Measurements from ENCODE around the gene NCAM1. TPM values are rescaled to one million over a fixed set of nuclear protein-coding genes. Genes with fewer than 3 reads are reported as not detected.

NCAM1 gene
- total RNA-seq, 1 experiment from 2014 or later = 0.22 TPM

DNA sequence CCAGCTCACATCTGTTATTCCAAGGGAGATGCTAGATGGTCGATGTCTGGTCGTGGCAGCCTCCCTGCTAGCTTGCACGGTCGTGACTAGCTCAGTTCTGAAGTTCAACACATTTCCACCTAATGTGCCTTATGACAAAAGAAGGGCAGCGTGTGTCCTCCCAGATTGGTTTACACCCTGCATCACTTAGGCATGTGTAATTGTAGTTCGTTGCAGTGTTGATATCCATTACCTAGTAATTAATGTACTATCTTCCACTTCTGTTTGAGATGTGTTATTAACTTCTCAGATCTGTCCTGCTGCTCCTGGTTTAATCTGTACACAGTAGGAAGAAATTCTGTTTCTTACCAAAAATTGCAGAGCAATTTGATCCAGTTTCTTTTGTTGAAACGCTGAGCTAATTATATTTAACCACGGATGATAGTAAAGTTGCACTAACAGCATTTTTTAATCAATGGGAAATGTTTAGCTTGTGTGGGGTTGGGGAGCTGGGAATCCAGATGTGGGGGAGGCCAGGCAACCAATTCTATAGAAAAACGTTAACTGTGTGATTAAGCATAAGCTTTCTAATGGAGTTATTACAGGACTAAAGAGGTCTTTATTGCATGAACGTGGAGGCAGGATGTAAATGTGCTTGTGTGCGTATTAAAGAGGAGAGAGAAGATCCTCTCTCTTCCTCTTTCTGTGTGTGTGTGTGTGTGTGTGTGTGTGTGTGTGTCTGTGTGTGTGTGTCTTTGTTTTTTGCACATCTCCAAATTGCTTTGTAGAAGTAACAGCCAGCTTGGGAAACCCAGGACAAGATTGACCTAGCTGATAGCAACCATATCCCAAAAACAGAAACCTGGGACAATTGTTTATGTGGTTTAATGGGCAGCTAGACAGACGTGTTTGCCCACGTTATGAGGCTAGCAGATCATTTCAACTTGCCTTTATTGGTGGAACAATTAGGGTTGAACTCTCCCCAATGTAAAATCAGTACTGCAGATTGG, 207.4 kb downstream of the NCAM1 start:
- H3K27ac ChIP-seq (ENCODE audit: low read depth, low read length) = no peak overlapping the region
- RAD21 ChIA-PET (ENCODE audit: low non-redundant PET in 1 of 2, low total read pairs in 2 of 2, uncharacterized antibody in 2 of 2, unreplicated experiment in 2 of 2) = no interaction called here
- H2AFZ ChIP-seq (ENCODE audit: low read depth, low read length, poor library complexity, severe bottlenecking) = no peak overlapping the region
- DNase-seq (ENCODE audit: low read depth, low spot score) (no peak), ATAC-seq (no peak)
- no peaks in the 10 kb centered on the region for H3K4me1 ChIP-seq (ENCODE audit: control insufficient read depth in 1 of 2, insufficient read depth in 2 of 2, low read length in 2 of 2)
- CTCF ChIA-PET = interaction anchor here (0.7 kb wide), 1 partner anchor 146 kb away, joined by 3 read pairs; the partner anchor contains the start of gene TTC12
- H3K9me3 ChIP-seq (ENCODE audit: control insufficient read depth in 1 of 2, insufficient read depth in 1 of 2, low read depth in 1 of 2, low read length in 2 of 2) = no peaks in the 10 kb centered on the region
- BruUV-seq (replicated peaks) = no TSS peak
- no peaks in the 10 kb centered on the region for H3K79me2 ChIP-seq (ENCODE audit: insufficient read depth, low read length)
- TF ChIP-seq POLR2A (IDR thresholded peaks at IDR 0.05; ENCODE audit: borderline replicate concordance, extremely low read depth, insufficient read depth, insufficient read length) (no peak), CBX3 (IDR thresholded peaks at IDR 0.05; ENCODE audit: low read depth) (no peak)
- POLR2A ChIA-PET = no interaction called here
- intact Hi-C loops (cut with micrococcal nuclease) = no loop called here
- no peaks in the 10 kb centered on the region for H3K36me3 ChIP-seq (ENCODE audit: control insufficient read depth in 1 of 2, insufficient read depth in 2 of 2, low read length in 2 of 2)
- H3K9me2 ChIP-seq (ENCODE audit: insufficient read depth) = no peaks in the 10 kb centered on the region
- no peak overlapping the region for H3K4me2 ChIP-seq (ENCODE audit: low read length)
- no peak overlapping the region for H3K4me3 ChIP-seq (replicated peaks in 1 of 2; ENCODE audit: low read depth in 1 of 2, low read length in 2 of 2)
- H4K20me1 ChIP-seq (ENCODE audit: insufficient read depth) = no peaks in the 10 kb centered on the region
- H3K9ac ChIP-seq (ENCODE audit: low read length) = no peak overlapping the region
- peaks cover 48% of the 10 kb centered on the region for H3K27me3 ChIP-seq (ENCODE audit: insufficient read depth, low read length)

DNA sequence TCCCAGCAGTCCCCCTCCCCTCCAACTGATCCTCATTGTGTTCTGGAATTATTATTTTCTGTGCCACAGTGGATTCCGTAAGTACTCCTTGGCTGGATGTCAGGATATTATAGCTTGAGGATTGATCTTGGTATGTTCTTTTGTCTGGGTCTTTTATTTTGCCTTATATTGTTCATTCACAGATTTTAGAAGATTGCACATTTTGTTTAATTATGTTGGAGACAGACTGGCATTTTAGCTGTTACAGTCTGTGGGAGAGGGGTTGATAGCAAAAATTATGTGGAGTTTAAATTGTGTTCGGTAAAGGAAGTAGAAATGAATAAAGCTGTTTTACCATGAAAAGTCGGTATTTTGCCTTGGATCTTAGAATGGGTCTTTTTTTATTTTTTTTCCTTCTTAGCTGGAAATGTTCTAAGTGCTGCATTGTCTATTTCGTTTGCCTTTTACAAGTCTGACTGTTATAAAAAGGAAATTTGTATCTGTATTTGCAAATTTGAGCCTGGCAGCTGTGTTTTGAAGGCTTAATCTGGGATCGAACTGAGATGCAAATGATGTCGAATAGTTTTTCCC, 211.2 kb downstream of the NCAM1 start:
- H3K9ac ChIP-seq (ENCODE audit: low read length) = no peak overlapping the region
- no peak overlapping the region for H3K27ac ChIP-seq (ENCODE audit: low read depth, low read length)
- peaks cover 43% of the 10 kb centered on the region for H3K27me3 ChIP-seq (ENCODE audit: insufficient read depth, low read length)
- CTCF ChIA-PET = no interaction called here
- no peak overlapping the region for H3K4me3 ChIP-seq (replicated peaks in 1 of 2; ENCODE audit: low read depth in 1 of 2, low read length in 2 of 2)
- no peaks in the 10 kb centered on the region for H3K79me2 ChIP-seq (ENCODE audit: insufficient read depth, low read length)
- no peak for ATAC-seq
- intact Hi-C loops (cut with micrococcal nuclease) = no loop called here
- TF ChIP-seq, protein P1, sequence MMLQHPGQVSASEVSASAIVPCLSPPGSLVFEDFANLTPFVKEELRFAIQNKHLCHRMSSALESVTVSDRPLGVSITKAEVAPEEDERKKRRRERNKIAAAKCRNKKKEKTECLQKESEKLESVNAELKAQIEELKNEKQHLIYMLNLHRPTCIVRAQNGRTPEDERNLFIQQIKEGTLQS (IDR thresholded peaks at IDR 0.05) = no peak
- TF ChIP-seq EZH2 (IDR thresholded peaks at IDR 0.05) = peak; percentile 66; the same call in 1 of the 2 replicates
- no peaks in the 10 kb centered on the region for H4K20me1 ChIP-seq (ENCODE audit: insufficient read depth)
- H3K4me2 ChIP-seq (ENCODE audit: low read length) = no peak overlapping the region
- no peaks in the 10 kb centered on the region for H3K4me1 ChIP-seq (ENCODE audit: control insufficient read depth in 1 of 2, insufficient read depth in 2 of 2, low read length in 2 of 2)
- H3K9me2 ChIP-seq (ENCODE audit: insufficient read depth) = no peaks in the 10 kb centered on the region
- no peak overlapping the region for H2AFZ ChIP-seq (ENCODE audit: low read depth, low read length, poor library complexity, severe bottlenecking)
- no peaks in the 10 kb centered on the region for H3K9me3 ChIP-seq (ENCODE audit: control insufficient read depth in 1 of 2, insufficient read depth in 1 of 2, low read depth in 1 of 2, low read length in 2 of 2)
- no peak for DNase-seq (ENCODE audit: low read depth, low spot score)
- H3K36me3 ChIP-seq (ENCODE audit: control insufficient read depth in 1 of 2, insufficient read depth in 2 of 2, low read length in 2 of 2) = no peaks in the 10 kb centered on the region
- no TSS peak for BruUV-seq (replicated peaks)
- POLR2A ChIA-PET = no interaction called here
- RAD21 ChIA-PET (ENCODE audit: low non-redundant PET in 1 of 2, low total read pairs in 2 of 2, uncharacterized antibody in 2 of 2, unreplicated experiment in 2 of 2) = no interaction called here
